GM18502 (cell line): ENCODE data around the gene RNF126.
"Not testable (repeated sequence)": the region's sequence is repeated elsewhere in the genome, so short reads cannot be mapped to it uniquely, and the experiment has no call there.

Source experiments
- ATAC-seq: cut with Tn5 transposase; IDR thresholded peaks from one replicate; pipeline ENCODE4 v1.9.1; 2021; ENCODE audit warnings: mild to moderate bottlenecking; ENCODE audit not compliant: unreplicated experiment, poor library complexity

Gene RNF126

DNA sequence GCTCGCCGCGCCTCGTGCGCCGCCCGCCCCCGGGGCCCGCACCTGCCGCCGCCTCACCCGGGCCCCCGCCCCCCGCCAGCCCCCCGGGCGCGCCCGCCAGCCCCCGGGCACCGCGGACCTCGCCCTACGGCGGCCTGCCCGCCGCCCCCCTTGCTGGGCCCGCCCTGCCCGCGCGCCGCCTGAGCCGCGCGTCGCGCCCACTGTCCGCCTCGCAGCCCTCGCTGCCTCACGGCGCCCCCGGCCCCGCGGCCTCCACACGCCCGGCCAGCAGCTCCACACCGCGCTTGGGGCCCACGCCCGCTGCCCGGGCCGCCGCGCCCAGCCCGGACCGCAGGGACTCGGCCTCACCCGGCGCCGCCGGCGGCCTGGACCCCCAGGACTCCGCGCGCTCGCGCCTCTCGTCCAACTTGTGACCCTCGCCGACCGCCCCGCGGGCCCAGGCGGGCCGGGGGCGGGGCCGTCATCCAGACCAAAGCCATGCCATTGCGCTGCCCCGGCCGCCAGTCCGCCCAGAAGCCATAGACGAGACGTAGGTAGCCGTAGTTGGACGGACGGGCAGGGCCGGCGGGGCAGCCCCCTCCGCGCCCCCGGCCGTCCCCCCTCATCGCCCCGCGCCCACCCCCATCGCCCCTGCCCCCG is 46.8 kb downstream of the RNF126 start:
- no peak for ATAC-seq

DNA sequence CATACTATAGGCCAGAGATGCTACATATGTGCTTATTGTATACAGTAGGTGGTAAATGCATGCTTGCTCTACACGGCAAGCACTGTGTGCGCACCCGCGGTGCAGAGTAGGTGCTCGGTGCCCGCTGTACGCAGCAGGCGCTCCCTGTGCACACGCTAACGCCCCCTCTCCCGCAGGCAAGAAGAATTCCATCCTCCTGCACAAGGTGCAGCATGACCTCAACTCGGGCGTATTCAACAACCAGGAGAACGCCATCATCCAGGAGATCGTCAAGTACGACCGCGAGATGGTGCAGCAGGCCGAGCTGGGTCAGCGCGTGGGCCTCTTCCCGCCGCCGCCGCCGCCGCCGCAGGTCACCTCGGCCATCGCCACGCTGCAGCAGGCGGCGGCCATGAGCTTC is 47.4 kb downstream of the RNF126 start:
- no peak for ATAC-seq

DNA sequence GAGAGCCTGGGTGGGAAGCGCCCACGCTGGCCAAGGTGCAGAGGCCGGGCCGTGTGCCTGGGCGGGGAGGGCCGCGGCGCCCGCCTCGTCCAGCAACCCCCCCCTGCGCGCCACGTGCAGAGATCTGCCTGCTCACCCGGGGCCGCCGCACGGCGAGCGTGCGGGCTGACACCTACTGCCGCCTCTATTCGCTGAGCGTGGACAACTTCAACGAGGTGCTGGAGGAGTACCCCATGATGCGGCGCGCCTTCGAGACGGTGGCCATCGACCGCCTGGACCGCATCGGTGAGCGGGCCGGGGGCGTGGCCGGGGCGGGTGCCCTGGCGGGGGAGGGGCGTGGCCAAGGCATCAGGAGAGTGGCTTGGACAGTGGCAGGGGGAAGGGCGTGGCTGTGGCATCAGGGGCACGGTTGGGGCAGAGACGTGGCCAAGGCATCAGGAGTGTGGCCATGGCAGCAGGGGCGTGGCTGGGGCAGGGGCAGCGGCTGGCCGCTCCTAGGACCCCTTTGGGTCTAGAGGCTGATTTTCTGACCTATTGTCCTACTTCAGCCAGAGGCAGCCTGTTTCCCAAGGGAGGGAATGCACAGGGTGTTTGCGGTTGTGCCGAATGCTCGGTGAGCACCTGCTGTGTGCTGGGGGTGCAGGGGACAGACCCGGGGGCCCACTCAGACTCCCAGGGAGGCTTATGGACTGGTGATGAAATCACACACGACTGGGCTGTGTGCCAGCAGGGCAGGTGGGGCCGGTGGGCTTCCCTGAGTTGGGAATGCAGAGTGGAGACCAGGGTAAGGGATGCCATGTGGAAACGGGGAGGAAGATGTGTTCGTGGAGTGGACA is 49.1 kb downstream of the RNF126 start:
- no peak for ATAC-seq

DNA sequence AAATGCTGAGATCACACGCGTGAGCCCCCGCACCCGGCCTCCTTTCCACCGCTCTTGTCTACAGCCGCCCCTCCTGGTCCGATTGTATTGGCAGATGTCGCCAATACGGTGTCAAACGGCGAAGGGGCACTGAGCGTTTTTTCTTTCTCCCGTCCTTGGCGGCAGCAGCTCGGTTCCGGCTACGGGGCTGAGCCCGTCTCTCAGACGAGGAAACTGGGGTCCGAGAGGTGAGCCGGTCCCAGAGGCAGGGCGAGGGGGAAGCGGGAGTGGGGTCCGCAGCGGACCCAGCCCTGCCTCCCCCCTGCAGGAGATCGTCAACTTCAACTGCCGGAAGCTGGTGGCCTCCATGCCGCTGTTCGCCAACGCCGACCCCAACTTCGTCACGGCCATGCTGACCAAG is 50.1 kb downstream of the RNF126 start:
- ATAC-seq: no peak

DNA sequence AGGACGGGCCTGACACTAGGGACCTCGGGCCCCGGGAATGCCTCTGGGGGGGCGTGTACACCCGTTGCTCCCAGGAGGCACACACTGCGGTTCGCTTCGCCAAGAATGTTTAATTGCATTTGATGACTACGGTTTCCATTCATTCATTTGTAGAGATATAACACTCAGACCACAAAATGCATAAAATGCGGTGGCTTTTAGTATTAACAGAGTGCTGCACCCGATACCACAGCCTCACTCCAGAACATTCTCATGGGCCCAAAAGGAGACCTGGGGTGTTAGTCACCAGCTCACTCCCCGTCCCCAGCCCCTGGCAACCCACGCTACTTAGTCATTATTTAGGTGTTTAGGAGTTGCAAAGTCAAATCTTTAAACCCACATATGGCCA is 51.5 kb downstream of the RNF126 start:
- no peak for ATAC-seq

DNA sequence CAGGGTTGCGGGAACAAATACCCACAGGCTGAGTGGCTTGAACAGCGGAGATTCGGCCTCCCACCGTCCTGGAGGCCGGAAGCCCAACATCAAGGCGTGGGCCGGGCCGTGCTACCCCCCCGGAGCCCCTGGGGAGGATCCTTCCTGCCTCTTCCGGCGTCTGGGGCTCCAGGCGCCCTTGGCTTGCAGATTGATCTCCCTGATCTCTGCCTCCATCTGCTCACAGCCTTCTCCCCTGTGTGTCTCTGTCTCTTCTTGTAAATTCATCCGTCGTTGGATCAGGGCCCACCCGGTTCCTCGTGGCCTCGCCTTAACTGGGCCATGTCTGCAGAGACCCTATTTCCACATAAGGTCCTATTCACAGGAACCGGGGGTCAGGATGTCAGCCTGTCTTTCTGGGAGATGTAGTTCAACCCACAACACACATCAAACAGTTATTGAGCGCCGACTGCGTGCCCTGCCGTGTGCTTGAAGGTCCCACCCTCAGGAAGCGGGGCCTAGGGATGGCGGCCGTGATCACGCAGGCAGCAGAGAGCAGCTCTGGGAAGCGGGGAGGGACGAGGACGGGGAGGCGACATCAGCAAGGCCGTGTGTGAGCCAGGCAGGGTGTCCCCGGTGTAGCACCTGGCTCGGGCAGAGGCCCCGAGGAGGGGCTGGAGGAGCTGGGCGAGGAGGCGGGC is 52.1 kb downstream of the RNF126 start:
- ATAC-seq: no peak

DNA sequence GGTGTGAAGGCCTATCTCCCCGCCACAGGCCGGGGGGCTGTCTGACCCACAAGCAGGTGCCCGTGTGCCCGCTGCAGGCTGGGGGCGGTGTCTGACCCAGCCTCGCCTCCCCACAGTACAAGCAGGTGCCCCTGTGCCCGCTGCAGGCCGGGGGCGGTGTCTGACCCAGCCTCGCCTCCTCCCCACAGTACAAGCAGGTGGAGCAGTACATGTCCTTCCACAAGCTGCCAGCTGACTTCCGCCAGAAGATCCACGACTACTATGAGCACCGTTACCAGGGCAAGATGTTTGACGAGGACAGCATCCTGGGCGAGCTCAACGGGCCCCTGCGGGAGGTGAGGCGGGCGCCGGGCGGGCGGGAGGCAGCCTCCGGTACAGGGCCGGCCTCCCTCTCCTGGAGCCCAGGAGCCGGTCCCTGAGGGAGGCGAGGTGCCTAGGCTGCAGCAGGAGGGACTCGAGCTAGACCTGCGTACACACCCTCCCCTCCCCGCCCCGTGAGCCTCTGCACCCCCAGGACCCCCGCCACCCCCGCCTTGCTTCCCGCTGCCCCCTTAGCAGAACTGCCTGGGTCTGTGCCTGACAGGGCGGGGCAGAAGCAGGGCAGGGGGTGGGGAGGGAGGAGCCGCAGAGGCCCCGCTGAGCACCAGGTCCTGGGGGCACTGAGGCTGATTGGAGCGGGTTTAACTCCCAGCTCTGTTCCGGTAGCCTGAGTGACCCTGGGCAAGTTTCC is 52.8 kb downstream of the RNF126 start:
- ATAC-seq: no peak

DNA sequence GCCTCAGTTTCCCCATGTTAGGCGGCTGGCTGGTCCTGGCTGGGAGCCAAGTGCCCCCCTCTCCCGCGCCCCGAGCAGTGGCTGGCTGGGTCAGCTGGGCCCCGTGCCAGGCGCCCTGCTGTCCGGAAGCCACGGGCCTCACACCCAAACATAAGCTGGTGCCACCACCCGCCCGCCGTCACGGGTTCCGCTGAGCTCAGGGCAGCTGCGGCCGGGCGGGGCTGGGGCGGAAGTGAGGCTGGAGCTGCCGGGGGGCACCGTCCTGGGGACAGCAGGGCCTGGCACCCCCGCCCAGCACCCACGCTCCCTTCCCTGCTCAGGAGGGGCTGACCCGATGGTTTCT is 54.0 kb downstream of the RNF126 start:
- no peak for ATAC-seq

DNA sequence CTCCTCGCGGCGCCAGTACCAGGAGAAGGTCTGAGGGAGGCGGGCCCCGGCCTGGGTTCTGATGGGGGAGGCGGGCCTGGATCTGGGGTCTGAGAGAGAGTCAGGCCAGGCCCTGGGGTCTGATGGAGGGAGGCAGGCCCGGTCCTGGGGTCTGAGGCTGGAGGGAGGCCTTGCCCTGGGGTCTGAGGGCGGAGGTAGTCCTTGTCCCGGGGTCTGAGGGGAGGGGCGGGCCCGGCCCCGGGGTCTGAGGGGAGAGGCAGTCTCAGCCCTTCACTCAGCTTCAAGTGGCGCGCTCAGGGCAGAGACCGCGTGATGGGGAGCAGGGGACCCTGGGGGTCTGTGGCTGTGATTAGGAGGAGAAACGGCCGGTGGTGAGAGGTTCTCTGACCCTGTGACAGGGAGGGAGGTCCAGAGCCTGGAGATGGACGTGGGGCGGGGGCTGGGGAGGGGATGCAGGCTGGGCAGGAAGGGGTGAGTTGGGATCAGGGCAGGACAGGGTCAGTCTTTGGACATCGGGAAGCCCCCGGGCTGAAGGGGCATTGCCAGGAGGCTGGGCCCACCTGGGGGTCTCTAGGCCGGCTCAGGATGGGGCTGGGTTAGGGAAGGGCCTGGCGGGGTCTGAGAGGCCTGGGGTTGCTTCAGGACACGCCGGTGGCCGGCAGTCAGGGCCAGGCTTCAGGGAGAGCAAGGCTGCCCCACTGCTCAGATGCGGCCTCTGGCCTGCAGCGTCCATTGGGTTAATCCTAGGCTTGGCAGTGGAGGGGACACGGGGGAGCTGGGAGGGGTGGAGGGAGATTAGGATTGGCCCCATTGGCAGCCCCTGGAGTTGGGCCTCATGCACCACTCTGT is 54.6 kb downstream of the RNF126 start:
- ATAC-seq: no peak

DNA sequence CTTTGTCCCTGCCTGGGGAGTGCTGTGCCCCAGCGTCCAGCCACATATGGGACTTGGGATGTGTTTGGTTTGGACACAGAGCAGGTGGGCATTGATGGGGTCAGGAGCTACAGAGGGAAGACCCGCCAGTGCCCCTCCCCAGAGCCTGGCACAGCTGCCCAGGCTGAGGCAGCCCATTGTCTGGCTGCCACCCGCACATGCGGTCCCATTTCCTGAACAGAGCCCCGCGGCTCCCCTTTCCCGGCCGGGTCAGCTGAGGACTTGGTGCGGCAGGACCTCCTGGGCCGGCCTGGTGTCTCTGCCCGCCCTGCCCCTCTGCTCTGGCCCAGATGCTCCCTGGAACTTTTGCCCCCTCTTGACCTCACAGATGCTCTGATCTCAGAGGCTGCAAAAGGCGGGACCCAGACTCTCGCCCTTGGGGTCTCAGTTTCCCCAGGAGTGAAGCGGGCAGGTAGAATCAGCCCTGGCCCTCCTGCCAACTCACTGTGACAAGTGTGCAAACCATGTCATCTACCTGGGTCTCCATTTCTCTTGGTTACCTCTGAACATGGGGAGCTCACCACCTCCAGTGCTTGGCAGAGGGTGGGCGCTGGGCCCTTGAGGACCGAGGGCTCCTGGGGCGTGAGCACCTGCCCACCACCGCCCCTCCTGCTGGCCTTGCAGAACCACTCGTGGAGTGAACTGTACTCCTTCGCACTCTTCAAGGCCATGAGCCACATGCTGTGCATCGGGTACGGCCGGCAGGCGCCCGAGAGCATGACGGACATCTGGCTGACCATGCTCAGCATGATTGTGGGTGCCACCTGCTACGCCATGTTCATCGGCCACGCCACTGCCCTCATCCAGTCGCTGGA is 55.5 kb downstream of the RNF126 start:
- no peak for ATAC-seq

DNA sequence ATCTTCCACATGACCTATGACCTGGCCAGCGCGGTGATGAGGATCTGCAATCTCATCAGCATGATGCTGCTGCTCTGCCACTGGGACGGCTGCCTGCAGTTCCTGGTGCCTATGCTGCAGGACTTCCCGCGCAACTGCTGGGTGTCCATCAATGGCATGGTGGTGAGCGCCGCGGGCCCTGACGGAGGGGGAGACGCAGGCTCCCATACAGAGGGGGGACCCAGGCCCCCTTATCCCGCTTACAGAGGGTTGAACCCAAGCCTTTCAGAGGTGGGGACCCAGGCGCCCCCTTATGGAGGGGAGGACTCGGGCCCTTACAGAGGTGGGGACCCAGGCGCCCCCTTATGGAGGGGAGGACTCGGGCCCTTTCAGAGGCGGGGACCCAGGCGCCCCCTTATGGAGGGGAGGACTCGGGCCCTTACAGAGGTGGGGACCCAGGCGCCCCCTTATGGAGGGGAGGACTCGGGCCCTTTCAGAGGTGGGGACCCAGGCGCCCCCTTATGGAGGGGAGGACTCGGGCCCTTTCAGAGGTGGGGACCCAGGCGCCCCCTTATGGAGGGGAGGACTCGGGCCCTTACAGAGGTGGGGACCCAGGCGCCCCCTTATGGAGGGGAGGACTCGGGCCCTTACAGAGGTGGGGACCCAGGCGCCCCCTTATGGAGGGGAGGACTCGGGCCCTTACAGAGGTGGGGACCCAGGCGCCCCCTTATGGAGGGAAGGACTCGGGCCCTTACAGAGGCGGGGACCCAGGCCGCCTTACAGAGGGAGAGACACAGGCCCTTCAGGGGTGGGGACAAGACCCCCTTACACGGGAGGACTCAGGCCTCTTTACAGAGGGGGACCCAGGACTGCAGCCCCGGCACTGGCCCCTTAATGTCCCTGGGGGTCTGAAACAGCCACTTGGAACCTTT is 57.7 kb downstream of the RNF126 start:
- not testable (repeated sequence) for ATAC-seq

DNA sequence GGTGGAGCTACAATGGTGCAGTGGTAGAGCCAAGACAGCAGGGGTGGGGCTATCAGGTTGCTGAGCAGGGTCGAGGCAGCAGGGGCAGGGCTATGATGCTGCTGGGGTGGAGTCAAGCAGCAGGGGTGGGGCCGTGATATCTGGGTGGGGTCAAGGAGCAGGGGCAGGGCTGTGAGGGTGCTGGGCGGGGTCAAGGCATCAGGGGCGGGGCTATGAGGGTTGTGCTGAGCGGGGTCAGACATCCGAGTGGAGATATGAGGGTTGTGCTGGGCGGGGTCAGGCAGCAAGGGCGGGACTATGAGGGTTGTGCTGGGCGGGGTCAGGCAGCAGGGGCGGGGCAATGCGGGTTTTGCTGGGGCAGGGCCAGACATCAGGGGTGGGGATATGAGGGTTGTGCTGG is 58.7 kb downstream of the RNF126 start:
- no peak for ATAC-seq

DNA sequence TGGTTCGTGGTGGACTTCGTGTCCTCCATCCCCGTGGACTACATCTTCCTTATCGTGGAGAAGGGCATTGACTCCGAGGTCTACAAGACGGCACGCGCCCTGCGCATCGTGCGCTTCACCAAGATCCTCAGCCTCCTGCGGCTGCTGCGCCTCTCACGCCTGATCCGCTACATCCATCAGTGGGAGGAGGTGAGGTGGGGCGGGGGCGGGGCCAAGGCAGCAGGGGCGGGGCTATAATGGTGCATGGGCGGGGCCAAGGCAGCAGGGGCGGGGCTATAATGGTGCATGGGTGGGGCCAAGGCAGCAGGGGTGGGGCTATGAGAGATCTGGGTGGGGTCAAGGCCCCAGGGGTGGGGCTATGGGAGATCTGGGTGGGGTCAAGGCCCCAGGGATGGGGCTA is 59.2 kb downstream of the RNF126 start:
- ATAC-seq: not testable (repeated sequence)

DNA sequence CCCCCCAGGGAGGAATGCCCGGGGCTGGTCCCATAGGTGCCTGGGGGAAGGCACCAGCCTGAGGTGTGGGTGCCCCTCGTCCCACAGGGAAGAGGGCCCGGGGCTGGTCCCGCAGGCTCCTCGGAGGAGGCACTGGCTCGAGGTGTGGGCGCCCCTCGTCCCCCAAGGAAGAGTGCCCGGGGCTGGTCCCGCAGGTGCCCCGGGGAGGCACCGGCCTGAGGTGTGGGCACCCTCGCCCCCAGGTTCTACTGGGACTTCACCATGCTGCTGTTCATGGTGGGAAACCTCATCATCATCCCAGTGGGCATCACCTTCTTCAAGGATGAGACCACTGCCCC is 59.7 kb downstream of the RNF126 start:
- ATAC-seq: not testable (repeated sequence)

DNA sequence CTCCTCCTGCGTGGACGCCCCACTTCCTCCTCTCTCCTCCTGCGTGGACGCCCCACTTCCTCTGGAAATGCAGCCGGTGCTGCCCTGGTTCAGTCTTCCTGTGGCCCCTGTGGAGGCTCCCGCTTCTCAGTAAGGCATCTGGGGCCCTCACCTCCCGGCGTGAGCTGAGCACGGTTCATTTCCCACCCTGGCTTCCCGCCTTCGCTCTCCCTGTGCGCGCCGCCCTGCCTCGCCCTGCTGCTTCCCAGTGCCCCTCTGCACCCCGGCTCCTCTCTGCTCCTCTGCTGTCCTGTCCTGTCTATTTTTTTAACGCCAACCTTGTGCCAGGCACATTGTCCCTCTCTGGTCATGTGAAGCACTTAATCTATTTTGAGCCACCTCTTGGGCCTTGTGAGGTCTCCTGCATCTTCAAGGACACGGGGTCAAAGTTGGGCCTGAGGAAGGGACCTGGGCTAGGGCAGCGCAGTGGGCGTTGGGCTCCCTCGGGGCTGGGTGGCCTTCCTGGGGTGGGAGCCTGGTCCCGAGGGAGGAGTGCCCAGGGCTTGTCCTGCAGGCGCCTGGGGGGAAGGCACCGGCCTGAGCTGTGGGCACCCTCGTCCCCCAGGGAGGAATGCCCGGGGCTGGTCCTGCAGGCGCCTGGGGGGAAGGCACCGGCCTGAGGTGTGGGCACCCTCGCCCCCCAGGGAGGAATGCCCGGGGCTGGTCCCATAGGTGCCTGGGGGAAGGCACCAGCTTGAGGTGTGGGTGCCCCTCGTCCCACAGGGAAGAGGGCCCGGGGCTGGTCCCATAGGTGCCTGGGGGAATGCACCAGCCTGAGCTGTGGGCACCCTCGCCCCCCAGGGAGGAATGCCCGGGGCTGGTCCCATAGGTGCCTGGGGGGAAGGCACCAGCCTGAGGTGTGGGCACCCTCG is 60.4 kb downstream of the RNF126 start:
- ATAC-seq: no peak

DNA sequence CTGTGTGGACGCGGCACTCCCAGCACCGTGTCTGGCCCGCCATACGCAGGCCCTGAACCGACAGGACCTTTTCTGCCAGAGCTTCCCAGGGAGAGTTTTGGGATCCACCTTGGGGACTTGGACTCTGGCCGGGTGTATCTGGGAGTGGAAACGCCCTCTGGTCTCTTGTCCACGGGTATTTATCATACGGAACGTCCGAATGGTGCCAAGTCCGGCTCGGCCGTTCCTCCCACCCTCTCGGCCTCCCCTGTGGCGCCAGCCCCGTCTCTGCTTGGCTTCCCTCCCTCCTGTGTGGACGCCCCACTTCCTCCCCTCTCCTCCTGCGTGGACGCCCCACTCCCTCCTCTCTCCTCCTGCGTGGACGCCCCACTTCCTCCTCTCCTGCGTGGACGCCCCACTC is 61.2 kb downstream of the RNF126 start:
- ATAC-seq: no peak

DNA sequence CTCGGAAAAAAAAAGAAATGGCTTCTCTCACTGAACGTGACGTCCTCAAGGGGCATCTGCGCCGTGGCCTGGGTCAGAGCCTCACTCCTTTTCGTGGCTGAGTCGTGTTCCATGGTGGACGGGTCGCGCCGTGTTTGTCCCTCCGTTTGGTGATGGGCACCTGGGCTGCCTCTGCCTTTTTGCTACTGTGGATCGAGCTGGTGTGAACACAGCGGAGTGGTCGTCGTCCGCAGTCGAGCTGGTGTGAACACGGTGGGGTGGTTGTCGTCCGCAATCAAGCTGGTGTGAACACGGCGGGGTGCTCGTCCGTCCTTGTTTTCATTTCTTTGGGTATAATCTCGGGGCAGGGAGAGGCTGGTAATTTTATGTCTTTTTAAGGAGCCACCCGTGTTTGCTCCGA is 61.7 kb downstream of the RNF126 start:
- no peak for ATAC-seq
